GM21723 (cell line): ENCODE results near the gene MAPK1IP1L.
"Not testable (repeated sequence)": the region's sequence is repeated elsewhere in the genome, so short reads cannot be mapped to it uniquely, and the experiment has no call there.

ENCODE experiments used
- ATAC-seq: cut with Tn5 transposase; IDR thresholded peaks from one replicate; pipeline ENCODE4 v1.9.1; 2021; ENCODE audit warnings: mild to moderate bottlenecking, moderate library complexity; ENCODE audit not compliant: unreplicated experiment

MAPK1IP1L gene

GRCh38 chr14:55053500-55053899, 2.1 kb downstream of the MAPK1IP1L start:
- no peak for ATAC-seq

DNA sequence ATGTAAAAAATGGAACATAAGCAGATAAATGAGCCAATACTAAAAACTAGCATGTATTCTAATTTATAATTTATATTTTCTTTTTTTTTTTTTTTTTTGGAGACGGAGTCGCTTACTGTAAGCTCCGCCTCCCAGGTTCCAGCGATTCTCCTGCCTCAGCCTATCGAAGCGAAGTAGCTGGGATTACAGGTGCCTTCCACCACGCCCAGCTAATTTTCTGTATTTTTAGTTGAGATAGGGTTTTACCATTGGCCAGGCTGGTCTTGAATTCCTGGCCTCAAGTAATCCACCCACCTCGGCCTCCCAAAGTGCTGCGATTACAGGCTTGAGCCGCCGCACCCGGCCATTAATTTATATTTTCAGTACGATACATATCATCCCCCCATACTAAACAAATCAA, 2.7 kb downstream of the MAPK1IP1L start:
- no peak for ATAC-seq

DNA sequence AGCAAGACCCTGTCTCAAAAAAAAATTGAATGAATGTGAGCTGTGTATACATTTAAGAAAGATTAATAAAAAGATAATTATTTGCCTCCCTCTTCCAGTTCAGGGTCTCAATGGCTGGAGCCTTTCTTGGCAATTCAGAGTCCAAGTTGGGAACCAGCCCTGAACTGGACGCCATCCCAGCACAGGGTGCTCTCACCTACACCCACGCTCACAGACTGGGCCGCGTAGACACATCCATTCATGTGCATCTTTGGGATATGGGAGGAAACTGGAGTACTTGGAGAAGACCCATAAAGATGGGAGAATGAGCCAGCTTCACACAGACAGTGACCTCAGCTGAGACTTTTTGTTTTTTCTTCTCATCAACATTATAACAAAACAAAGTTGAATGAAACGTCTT, 6.5 kb downstream of the MAPK1IP1L start:
- ATAC-seq = no peak

- no peak for ATAC-seq
Observed at GRCh38 chr14:55059333-55059732, 7.9 kb downstream of the MAPK1IP1L start.

DNA sequence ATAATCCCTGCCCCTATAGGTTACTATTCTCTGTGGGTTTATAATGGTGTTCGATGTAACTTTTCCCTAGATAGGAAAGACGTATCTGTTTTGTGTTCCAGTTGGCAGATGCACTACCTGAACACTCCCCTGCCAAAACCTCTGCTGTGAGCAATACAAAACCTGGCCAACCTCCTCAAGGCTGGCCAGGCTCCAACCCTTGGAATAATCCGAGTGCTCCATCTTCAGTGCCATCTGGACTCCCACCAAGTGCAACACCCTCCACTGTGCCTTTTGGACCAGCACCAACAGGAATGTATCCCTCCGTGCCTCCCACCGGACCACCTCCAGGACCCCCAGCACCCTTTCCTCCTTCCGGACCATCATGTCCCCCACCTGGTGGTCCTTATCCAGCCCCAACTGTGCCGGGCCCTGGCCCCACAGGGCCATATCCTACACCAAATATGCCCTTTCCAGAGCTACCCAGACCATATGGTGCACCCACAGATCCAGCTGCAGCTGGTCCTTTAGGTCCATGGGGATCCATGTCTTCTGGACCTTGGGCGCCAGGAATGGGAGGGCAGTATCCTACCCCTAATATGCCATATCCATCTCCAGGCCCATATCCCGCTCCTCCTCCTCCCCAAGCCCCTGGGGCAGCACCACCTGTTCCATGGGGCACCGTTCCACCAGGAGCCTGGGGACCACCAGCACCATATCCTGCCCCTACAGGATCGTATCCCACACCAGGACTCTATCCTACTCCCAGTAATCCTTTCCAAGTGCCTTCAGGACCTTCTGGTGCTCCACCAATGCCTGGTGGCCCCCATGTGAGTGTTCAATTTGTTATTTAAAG, 11.3 kb downstream of the MAPK1IP1L start:
- ATAC-seq = no peak

- ATAC-seq = not testable (repeated sequence)
Observed at GRCh38 chr14:55064896-55065295, 13.4 kb downstream of the MAPK1IP1L start.

DNA sequence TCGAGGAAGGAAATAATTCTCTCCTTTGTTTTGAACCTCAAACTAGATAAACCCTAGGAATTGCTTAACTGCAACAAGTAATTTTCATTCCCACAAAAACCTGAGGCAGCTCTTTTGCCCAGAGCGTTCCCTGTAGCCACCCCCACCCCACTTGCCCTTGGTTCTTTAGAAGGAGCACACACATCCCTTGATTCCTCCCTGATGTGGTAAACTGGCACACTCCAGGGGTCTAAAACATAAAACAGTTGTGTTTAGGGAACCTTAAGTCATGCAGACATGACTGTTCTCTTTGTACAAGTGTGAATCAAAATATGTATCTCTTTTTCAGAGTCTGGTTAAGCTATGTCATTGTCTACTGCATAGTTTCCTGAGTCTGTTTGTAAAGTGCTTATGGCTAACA, 14.0 kb downstream of the MAPK1IP1L start:
- ATAC-seq = no peak

GRCh38 chr14:55066223-55066622, 14.8 kb downstream of the MAPK1IP1L start:
- ATAC-seq = no peak

DNA sequence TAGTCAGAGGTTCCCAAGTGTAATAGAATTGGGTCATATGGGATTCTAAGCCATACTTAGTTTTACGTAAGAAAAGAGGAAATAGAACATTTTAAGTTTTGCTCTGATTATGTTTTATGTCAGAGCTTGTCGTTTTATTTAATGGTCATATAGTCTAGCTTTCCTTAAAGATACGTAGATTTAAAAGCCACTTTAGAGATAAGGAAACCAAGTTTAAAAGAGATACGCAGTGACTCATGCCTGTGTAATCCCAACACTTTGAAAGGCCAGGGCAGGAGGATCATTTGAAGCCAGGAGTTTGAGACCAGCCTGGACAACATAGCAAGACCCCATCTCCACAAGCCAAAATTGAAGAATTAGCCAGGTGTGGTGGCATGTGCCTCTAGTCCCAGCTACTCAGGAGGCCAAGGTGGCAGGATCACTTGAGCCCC, 19.5 kb downstream of the MAPK1IP1L start:
- no peak for ATAC-seq

DNA sequence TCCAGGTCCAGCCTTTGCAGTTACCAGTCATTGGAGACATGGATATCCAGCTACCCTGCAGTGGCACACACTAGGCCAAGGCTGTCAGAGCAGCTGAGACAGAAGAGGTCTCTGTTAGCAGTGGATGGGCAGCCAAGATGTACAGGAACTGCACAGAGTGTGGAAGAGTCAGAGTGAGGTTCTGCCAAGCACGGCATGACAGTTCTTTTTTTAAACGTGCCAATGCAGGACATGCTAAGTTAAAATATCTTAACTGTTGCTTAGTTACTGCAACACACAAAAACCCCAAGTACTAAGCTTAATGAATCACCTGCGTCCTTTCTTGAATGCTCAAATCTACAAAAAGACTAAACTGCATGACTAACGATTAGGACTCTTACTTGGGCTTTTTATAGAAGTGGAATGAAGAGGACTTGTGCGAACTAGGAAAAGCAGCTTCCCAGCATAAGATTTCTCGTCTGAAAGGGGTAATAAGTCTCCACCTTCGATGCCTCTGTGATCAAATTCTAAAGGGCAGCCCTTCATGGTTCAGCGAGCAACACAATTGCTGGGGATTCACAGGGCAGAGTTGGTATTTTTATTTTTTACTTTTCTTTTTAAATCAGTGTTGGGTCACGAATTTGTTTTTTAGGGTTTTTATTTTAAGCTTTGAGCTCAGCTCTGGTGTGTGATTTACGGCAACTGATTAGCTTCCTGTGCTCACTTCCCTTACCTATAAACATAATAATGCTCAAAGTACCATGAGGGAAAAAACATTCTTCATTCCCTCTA, 20.6 kb downstream of the MAPK1IP1L start:
- peak; percentile 46 for ATAC-seq

DNA sequence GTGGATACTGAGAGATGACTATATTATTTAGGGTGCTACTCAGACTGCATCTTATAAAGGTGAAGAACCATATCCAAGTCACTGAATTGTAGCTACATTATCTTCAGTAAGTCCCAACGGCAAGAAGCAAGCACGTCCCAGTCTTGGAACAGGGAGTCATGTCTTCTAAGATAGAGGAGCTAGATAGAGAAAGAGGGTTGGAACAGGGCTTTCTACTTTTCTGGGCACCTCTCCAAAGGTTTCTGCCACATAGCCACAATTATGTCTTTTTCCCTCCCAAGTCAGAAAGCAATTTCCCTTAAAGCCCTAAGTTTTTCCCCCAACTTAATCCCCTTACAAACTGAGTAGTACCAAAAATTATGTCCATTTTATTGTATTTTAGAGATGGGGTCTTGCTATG, 22.4 kb downstream of the MAPK1IP1L start:
- ATAC-seq = no peak

DNA sequence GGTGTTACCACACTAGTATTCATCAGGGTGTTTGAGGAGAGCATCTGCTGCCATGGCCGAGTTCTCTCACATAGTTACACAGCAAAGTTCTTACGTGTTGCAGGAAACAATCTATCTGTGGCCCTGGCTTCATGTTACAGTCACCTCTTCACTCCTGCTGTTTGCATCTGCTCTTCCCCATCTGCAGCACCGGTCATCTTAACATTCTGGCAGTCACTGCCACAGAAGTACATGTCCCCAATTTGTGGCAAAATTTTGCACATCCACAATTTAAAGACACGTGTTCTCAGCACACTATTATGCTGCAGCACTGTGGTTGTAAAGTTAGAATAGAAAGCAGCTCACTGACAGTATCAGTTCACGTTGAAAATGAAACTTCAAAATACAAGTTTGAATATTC, 23.2 kb downstream of the MAPK1IP1L start:
- peak; percentile 51 for ATAC-seq

- ATAC-seq = no peak
Observed at GRCh38 chr14:55075628-55076175, 24.3 kb downstream of the MAPK1IP1L start.

GRCh38 chr14:55077170-55078151, 26.0 kb downstream of the MAPK1IP1L start:
- ATAC-seq = no peak

DNA sequence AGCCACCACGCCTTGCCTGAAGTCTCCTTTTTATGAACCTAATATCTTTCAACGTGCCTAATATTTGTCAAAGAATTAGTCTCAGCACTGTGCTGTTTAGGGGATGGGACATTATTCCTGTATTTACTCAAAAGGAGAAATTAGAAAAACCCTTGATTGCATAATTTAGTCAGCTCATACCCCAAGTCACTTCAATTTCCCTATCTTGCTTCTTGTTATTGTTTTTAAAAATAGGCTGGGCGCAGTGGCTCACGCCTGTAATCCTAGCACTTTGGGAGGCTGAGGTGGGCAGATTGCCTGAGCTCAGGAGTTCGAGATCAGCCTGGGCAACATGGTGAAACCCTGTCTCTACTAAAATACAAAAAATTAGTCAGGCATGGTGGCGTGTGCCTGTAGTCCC, 28.5 kb downstream of the MAPK1IP1L start:
- ATAC-seq = not testable (repeated sequence)

DNA sequence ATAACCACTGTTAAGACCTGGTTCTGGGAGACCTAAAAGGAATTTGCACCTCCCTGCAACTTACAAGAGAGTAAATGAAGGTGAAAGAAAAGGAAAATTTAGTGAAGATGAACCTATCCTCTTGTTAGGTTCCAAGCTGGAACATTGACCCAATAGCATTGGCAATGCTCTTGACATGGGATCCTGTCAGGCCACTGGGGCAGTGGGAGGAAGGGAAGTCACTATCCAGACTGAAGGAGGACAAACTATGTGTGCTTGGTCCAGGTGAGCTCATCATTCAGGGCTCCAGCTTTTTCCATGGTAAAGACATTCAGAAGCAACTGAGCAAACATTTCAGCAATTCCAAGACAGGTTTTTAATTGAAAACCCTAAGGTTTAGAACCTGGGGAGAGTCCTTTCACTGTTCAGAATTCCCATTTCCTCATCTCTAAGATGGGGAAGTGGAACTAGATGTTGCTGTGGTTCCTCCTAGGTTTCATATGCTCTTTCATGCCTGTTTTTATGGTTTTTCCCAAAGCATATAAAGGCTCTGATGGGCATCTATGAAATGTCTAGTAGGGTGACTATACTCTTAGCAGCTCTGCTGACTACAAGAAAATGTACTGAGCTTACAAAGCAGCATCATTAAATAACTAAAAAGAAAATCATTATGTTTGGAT, 33.1 kb downstream of the MAPK1IP1L start:
- no peak for ATAC-seq

GRCh38 chr14:55085060-55085660, 33.7 kb downstream of the MAPK1IP1L start:
- ATAC-seq = no peak

GRCh38 chr14:55086938-55087337, 35.5 kb downstream of the MAPK1IP1L start:
- ATAC-seq = no peak

DNA sequence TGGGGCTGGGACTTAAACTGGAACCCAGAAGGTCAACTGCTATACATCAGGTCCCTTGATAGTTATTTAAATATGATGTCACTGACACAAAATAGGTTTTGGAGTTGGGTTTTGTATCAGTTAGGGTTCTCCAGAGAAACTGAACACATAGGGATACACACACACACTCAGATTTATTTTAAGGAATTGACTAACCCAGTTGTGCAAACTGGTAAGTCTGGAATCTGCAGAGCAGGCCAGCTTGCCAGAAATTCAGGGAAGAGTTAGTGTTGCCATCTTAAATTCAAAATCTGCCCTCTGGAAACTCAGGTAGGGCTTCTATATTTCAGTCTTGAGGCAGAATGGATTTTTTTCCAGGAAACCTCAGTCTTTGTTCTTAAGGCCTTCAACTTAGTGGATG, 36.9 kb downstream of the MAPK1IP1L start:
- ATAC-seq = no peak

DNA sequence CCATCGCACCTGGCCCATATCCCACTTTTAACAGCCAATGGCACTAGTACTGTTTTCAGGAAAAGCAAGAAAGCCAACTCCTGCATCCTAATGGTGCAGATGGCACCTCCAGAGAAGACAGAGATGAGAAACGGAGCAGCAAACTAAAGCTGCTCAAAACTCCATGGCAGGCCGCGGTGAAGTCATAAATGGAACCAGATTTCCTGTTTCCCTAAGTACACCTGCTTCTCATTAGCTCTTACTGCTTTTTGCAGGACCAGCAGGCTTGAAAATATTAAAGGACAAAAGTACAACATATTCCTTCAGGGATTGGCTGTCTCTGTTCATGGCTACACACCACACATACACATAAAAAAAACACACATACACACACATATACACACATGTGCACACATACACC, 40.9 kb downstream of the MAPK1IP1L start:
- ATAC-seq = no peak
